Stimulated activated CD8-positive, alpha-beta memory T cell treated with anti-CD3 and anti-CD28 coated beads, Interleukin-2, amount 100 ng/mL, for 48 hours (primary cell): ENCODE data around the gene ZNF850.
"Not testable (repeated sequence)": the region's sequence is repeated elsewhere in the genome, so short reads cannot be mapped to it uniquely, and the experiment has no call there.

Source experiments
- DNase-seq, 2 donors: peaks; one replicate each; pipeline ENCODE4 v3.0.0-alpha.2; 2020; ENCODE audit warnings: low read depth in 2 of 2

The ZNF850 gene

GRCh38 chr19:36772311-36773222, at the start of gene ZNF850:
Gene ZNF850, minus strand, starts transcription at chr19:36772807. Its CDS starts 10,201 bp downstream, at chr19:36762606.
- peak; percentile 81 to 89 for DNase-seq

GRCh38 chr19:36821758-36822157, 49.2 kb upstream of the ZNF850 start:
- DNase-seq: no peak

DNA sequence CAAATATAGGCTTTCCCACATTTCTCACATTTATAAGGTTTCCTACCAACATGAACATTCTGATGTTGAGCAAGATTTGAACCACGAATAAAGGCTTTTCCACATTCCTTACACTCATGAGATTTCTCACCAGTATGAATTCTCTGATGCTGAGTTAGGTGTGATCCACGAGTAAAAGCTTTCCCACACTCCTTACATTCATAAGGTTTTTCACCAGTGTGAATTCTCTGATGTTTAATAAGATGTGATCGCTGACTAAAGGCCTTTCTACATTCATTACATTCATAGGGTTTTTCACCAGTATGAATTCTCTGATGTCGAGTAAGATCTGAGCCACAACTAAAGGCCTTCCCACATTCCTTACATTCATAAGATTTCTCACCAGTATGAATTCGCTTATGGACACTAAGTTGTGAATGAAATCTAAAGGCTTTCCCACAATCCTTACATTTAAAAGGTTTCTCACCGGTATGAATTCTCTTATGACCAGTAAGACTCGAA, 46.6 kb upstream of the ZNF850 start:
- DNase-seq: no peak

GRCh38 chr19:36807029-36807428, 34.4 kb upstream of the ZNF850 start:
- no peak for DNase-seq

DNA sequence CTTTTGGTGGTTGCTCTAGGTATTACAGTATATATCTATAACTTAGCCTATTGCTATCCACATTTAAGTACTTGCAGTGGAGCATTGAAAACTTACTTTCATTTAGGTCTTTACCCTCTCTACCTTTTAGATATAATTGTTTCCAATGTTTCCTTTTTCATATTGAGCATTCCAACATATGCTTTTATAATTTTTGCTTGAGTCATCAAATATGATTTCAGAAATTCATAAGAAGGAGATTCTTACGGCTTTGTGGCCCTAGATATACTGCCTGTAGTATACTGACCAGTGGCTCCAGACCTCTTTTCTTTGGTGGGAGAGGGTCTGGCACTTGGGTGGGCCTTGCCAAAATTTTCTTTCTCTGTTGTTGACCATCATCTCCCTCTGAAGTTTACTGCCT, 32.8 kb upstream of the ZNF850 start:
- no peak for DNase-seq

DNA sequence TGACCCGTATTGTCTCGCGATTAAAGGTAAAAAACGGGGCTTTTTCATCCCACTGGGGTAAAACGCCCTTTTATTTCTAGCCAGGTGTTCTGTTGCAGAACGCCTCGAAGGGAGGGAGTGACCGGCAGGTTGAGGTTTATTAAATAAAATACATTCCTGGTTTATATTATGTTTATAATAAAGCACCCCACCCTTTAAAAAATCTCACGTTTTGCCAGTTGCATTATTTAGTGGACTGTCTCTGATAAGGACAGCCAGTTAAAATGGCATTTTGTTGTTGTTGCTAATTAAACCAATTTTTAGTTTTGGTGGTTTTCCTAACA, 25.1 kb upstream of the ZNF850 start:
- DNase-seq: no peak

DNA sequence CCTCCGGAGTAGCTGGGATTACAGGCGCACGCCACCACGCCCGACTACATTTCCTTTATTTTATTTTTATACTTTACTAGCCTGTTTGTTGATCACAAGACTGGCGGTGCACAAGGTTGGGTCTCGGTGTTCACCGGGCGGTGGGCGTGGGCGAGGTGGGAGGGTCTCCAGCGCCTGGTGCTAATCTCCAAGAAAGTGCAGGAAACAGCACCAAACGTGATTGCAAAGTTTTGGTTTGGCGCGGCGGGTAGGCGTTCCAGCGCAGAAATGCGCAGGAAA, 24.0 kb upstream of the ZNF850 start:
- no peak for DNase-seq

DNA sequence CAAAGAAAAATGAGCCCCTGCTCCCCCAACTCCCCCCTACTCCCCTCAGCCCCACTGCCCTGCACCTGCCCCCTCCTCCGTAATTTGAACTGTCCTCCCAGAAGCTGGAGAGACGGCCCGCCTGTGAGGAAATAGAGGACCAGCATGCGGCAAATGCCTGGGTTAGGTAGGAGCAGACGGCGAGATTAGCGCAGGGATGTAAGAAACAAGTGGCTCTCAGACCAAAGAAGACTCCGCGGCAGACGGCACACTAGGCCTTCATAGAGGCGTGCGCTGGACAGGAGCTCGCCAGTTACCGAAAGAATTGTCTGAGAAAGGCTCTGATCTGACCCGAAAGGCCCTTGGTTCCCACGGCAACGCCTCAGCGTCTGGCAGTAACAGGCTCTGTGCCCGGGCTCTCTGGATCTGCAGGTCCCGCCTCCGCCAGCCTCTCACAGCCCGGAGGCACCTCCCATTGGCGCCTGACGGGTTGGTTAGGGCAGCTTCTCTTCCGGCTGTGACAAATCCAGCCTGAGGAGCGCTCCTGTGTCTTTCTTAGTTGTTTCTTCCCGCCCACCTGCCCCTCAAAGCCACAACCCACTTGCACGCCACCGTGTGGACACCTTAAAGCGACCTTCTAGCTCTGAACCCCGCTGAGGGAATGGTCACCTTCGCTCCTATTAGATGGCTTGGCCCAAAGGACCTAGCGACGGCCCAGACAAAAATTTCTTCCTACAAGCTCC, 19.0 kb upstream of the ZNF850 start:
- DNase-seq: not testable (repeated sequence)

GRCh38 chr19:36775768-36776167, 3.2 kb upstream of the ZNF850 start:
- DNase-seq: no peak

DNA sequence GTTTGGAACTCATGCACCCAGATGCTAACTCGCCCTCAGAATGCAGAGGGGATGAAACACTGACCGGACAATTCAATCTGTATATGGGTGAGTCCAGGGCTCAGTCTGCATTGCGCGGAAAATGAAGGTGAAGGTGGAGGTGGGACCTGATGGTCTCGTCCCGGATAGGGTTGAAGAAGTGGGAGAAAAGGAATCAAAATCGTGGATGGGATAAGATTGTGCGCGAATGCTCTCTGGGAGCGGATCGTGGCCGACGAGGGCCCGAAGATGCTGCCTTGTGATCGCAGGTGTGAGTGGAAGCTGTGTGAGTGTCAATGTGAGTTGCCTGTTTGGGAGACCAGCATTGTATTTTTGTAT, 594 bp upstream of the ZNF850 start:
- DNase-seq: no peak

DNA sequence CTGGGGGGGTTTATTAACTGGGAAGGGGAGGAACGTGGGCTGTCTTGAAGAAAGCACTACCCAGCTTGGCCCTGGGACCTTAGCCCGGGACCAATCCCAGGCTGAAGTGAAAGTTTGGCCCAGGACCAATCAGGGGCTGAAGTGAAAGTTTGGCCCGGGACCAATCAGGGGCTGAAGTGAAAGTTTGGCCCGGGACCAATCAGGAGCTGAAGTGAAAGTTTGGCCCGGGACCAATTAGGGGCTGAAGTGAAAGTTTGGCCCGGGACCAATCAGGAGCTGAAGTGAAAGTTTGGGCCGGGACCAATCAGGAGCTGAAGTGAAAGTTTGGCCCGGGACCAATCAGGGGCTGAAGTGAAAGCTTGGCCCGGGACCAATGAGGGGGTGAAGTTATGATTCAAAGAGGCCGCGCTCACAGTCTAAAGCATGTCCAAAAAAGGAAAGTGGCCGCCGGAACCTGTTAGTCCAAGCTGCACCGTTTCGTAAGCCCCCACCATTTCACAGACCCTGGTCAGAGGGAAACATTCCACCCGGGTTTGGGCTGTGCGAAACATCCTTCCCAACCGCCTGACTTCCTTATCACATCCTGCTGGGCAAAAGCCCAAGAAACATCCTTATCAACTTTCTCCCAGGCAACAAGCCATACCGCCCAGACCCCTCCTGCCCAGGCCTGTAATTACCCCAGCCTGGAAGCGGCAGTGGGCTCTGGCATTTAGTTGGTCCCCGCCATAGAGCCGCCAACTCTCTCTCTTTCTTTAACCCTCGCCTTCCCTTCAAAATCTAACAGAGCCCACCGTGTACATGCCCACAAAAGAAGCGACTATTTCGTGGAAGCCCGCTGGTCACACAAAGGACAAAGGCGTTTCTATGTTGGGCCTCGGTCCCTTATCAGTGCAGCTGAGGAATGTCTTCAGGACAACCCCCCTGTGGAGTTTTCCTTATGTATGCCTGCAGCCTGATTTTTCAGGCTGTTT, 1.1 kb downstream of the ZNF850 start:
- DNase-seq: no peak

DNA sequence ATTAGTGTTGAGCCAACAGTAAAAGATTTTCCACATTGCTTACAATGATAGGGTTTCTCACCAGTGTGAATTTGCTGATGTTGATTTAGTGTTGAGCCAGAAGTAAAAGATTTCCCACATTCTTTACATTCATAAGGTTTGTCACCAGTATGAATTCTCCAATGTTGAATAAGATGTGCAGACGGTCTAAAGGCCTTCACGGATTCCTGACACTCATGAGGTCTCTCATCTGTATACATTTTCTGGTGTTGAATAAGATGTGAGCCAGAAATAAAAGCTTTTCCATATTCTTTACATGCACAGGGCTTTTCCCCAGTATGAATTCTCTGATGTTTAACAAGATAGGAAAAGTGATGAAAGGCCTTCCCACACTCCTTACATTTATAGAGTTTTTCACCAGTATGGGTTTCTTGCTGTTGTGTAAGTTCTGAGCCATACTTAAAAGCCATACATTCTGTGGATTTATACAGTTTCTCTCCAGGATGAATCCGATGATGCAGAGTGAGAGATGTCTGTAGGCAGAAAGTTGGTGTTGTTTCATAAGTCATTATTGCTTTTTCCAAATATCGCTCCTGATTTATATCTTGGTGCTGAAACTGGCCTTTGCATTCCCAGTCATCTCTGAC, 22.4 kb downstream of the ZNF850 start:
- DNase-seq: no peak

DNA sequence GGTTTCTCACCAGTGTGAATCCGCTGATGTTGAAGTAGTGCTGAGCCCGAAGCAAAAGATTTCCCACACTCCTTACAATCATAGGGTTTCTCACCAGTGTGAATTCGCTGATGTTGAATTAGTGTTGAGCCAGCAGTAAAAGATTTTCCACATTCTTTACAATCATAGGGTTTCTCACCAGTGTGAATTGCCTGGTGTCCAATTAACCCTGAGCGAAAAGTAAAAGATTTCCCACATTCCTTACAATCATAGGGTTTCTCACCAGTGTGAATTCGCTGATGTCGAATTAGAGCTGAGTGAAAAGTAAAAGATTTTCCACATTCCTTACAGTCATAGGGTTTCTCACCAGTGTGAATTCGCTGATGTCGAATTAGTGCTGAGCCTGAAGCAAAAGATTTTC, 23.0 kb downstream of the ZNF850 start:
- not testable (repeated sequence) for DNase-seq

DNA sequence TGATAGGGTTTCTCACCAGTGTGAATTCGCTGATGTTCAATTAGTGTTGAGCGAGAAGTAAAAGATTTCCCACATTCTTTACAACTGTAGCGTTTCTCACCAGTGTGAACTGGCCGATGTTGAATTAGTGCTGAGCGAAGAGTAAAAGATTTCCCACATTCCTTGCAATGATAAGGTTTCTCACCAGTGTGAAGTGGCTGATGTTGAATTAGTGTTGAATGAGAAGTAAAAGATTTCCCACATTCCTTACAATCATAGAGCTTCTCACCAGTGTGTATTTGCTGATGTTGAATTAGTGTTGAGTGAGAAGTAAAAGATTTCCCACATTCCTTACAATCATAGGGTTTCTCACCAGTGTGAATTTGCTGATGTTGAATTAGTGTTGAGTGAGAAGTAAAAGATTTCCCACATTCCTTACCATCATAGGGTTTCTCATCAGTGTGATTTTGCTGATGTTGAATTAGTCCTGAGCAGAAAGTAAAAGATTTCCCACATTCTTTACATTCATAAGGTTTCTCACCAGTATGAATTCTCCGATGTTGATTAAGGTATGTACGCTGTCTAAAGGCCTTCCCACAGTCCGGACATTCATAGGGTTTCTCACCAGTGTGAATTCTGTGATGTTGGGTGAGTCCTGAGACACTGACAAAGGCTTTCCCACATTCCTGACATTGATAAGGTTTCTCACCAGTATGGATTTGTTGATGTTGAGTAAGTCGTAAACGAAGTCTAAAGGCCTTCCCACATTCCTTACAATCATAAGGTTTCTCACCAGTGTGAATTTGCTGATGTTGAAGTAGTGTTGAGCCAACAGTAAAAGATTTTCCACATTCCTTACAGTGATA, 24.0 kb downstream of the ZNF850 start:
- DNase-seq: no peak

DNA sequence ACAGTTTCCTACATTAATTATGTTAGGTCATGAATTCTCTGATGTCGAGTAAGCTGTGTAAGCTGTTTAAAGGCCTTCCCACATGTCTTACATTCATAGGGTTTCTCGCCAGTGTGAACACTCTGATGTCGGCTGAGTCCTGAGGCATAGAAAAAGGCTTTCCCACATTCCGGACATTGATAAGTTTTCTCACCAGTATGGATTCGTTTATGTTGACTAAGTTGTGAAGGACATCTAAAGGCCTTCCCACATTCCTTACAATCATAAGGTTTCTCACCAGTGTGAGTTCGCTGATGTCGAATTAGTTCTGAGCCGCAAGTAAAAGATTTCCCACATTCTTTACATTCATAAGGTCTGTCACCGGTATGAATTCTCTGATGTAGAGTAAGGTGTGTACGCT, 24.9 kb downstream of the ZNF850 start:
- DNase-seq: no peak

DNA sequence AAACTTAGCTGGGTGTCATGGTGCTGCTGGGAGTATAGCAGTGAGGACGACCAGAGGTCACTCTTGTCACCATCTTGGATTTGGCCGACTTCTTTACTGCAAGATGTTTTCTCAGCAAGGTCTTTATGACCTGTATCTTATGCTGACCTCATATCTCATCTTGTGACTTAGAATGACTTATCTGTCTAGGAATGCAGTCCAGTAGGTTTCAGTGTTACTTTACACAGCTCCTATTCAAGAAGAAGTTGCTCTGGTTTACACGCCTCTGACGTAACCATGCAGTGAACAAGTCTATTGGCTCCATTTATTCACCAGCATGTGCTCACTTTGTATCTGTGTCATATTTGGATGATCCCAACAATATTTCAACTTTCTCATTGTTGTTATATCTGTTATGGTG, 26.7 kb downstream of the ZNF850 start:
- DNase-seq: no peak

DNA sequence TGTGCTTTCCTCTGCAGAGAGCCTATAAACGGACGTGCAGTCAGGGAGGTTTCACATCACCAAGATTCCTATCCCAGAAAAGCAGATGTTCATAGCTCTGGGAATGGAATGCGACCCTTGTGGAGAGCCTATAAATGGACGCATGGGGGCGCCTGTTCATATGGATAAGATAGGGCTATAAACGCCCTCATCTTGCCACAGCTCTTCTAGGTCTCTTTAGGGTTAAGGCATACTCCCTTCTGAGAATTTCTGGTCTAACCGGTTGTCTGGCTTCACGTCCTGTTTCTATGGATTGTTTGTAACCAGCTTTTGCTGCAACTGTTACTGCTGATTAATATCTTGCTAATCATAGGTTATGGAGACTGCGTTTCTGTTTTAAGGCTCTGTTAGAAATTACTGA, 36.4 kb downstream of the ZNF850 start:
- DNase-seq: not testable (repeated sequence)

GRCh38 chr19:36719687-36720556, 52.7 kb downstream of the ZNF850 start:
- DNase-seq: no peak

DNA sequence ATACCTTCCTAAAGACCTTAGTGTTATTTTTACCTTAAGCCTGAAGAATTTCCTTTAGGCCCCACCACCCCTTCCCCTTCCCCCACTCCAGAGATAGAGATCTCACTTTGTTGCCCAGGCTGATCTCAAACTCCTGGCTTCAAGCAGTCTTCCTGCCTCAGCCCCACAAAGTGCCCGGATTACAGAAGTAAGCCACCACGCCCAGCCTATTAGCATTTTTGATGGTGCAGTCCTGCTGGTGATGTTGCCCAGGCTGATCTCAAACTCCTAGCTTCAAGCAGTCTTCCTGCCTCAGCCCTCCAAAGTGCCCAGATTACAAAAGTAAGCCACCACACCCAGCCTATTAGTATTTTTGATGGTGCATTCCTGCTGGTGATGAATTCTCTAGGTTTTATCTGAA, 63.2 kb downstream of the ZNF850 start:
- DNase-seq: no peak

GRCh38 chr19:36707134-36707533, 65.5 kb downstream of the ZNF850 start:
- no peak for DNase-seq
